GM12878 (cell line): ENCODE measurements around the gene TCF12. TPM values are rescaled to one million over a fixed set of nuclear protein-coding genes. Genes with fewer than 3 reads are reported as not detected.
A peak's percentile ranks its signal among the peaks of the same experiment; 100 is the strongest.

Source experiments
- CTCF ChIP-seq, 3 experiments: IDR thresholded peaks in 2 of 3; conservative IDR thresholded peaks in 1 of 3; 2 replicates each; pipeline ENCODE4 v1.5.1; 2011; ENCODE audit warnings: low read depth in 3 of 3, low read length in 3 of 3, mild to moderate bottlenecking in 3 of 3, control low read depth in 2 of 3, moderate library complexity in 2 of 3, inconsistent platforms in 1 of 3, mixed read lengths in 1 of 3; ENCODE audit not compliant: control insufficient read depth in 2 of 3, insufficient read depth in 1 of 3; ENCODE audit errors: extremely low read depth in 1 of 3
- E2F4 ChIP-seq: IDR thresholded peaks from 2 replicates; pipeline ENCODE4 v1.6.1; 2012; ENCODE audit warnings: low read depth, low read length, improper control_type of control experiment
- E2F8 ChIP-seq: fragments of 450-650 bp; IDR thresholded peaks from 2 replicates; pipeline ENCODE4 v1.6.1; 2018; ENCODE audit warnings: mild to moderate bottlenecking, low read depth, moderate library complexity; ENCODE audit not compliant: partially characterized antibody
- FOXM1 ChIP-seq: IDR thresholded peaks from 2 replicates; pipeline ENCODE4 v1.6.1; 2012; ENCODE audit warnings: low read depth, mild to moderate bottlenecking, inconsistent platforms, low read length, moderate library complexity
- GABPA ChIP-seq: IDR thresholded peaks from 2 replicates; pipeline ENCODE4 v1.6.1; 2014; ENCODE audit warnings: antibody characterized with exemption, low read depth, mild to moderate bottlenecking, inconsistent platforms
- NRF1 ChIP-seq: conservative IDR thresholded peaks from 2 replicates; pipeline ENCODE4 v1.6.1; 2011; ENCODE audit warnings: mild to moderate bottlenecking, low read depth, low read length, improper control_type of control experiment
- PAX5 ChIP-seq: IDR thresholded peaks from 2 replicates; pipeline ENCODE4 v1.6.1; 2011; ENCODE audit warnings: low read depth, low read length, borderline replicate concordance
- POU2F2 ChIP-seq: IDR thresholded peaks from 3 replicates; pipeline ENCODE4 v1.6.1; 2011; ENCODE audit warnings: low read depth, mild to moderate bottlenecking, low read length, borderline replicate concordance
- RELA ChIP-seq: fragments of 450-650 bp; IDR thresholded peaks from 2 replicates; pipeline ENCODE4 v1.8.0; 2014; ENCODE audit warnings: borderline replicate concordance; ENCODE audit not compliant: partially characterized antibody
- REST ChIP-seq: IDR thresholded peaks from 2 replicates; pipeline ENCODE4 v1.6.1; 2012; ENCODE audit warnings: mild to moderate bottlenecking, low read depth, low read length
- SUZ12 ChIP-seq: fragments of 200-600 bp; sonication (generic); IDR thresholded peaks from one replicate; pipeline ENCODE4 v1.6.1; 2018; ENCODE audit warnings: antibody characterized with exemption, mild to moderate bottlenecking; ENCODE audit not compliant: unreplicated experiment
- TCF12 ChIP-seq: IDR thresholded peaks from 2 replicates; pipeline ENCODE4 v1.6.1; 2011; ENCODE audit warnings: low read depth, mild to moderate bottlenecking, low read length
- YY1 ChIP-seq: IDR thresholded peaks from 2 replicates; pipeline ENCODE4 v1.6.1; 2011; ENCODE audit warnings: low read depth, mild to moderate bottlenecking, low read length
- ZBED1 ChIP-seq: IDR thresholded peaks from 2 replicates; pipeline ENCODE4 v1.6.1; 2016; ENCODE audit warnings: borderline replicate concordance
- ZBTB4 ChIP-seq: fragments of 450-650 bp; formaldehyde crosslinking; IDR thresholded peaks from 2 replicates; pipeline ENCODE4 v1.4.0; 2022; ENCODE audit warnings: mild to moderate bottlenecking, moderate library complexity
- polyA plus RNA-seq, 11 experiments: library from polyadenylated mRNA; depleted of rRNA in 4 of 11; unstranded in 6 of 11; stranded (reverse) in 5 of 11; fragments of >200 nt; fragmentation: Nextera tagmentation in 4 of 11; fragmentation: Illumina TruSeq in 1 of 11; extraction: Ambion mirVana in 4 of 11; extraction: Trizol in 1 of 11; gene quantifications; 1 replicate in 1 of 11; 2 replicates in 10 of 11; pipeline versions ENCODE4 v1.2.1 to v1.2.3, GENCODE V29; 2011 to 2016; ENCODE audit warnings: inconsistent platforms in 2 of 11, missing spikeins in 2 of 11, low read depth in 1 of 11
- total RNA-seq, 4 experiments: library from RNA; depleted of rRNA in 3 of 4; stranded (reverse); fragments of >200 nt in 3 of 4; fragmentation: Illumina TruSeq in 1 of 4; extraction: Trizol in 1 of 4; gene quantifications; 2 replicates each; pipeline versions ENCODE4 v1.2.1 to v1.2.3, GENCODE V29; 2013 to 2021

TCF12 gene
- total and polyA plus RNA-seq, 10 of the 15 experiments (the other 5 are each of a cell fraction or from before 2014, with no cell fraction given), result 8.2 to 70.9 (median 49.5) TPM

GRCh38 chr15:56918046-56918938, at the start of gene TCF12 (continued):
- no peak for TF ChIP-seq E2F8
- TF ChIP-seq CTCF (IDR thresholded peaks at IDR 0.05 in 2 of 3, conservative IDR thresholded peaks at IDR 0.05 in 1 of 3; ENCODE audit: control insufficient read depth in 2 of 3, extremely low read depth in 1 of 3, insufficient read depth in 1 of 3, low read depth in 3 of 3, low read length in 3 of 3), result peak; percentile 52 to 56 (median 53)
- TF ChIP-seq POU2F2, result no peak
- no peak for TF ChIP-seq REST
- peak; percentile 54; the same call in 1 of the 2 replicates for TF ChIP-seq FOXM1
- no peak for TF ChIP-seq E2F4
- TF ChIP-seq ZBED1, result no peak
- no peak for TF ChIP-seq GABPA
- no peak for TF ChIP-seq NRF1
- no peak for TF ChIP-seq ZBTB4 (CRISPR knock-in tag)
- no peak for TF ChIP-seq SUZ12
- peak; percentile 48; the same call in 1 of the 2 replicates for TF ChIP-seq TCF12
- TF ChIP-seq RELA, result no peak
- peak; percentile 93 for TF ChIP-seq YY1
- peak; percentile 44; the same call in 1 of the 2 replicates for TF ChIP-seq PAX5
